ENCODE data around the gene LCOR.

Gene LCOR

GRCh38 chr10:96850113-96850512 is 18.0 kb downstream of the LCOR start:
- no peak overlapping the region for H3K4me3 Mint-ChIP-seq
- H3K4me1 Mint-ChIP-seq = peaks cover 18 to 49% of the 10 kb centered on the region in 2 donors
- no peak for DNase-seq
- no peaks in the 10 kb centered on the region for H3K27me3 Mint-ChIP-seq
- H3K9me3 Mint-ChIP-seq = no peaks in the 10 kb centered on the region
- H3K27ac Mint-ChIP-seq = no peak overlapping the region
- peaks cover 17 to 30% of the 10 kb centered on the region in 2 donors for H3K36me3 Mint-ChIP-seq
- no peak for ATAC-seq (replicated peaks)

- Mint-ChIP-seq H3K4me1 (peaks cover 21 to 54% of the 10 kb centered on the region in 2 donors), H3K27ac (no peak overlapping the region), H3K4me3 (no peak overlapping the region), H3K36me3 (peaks cover 19 to 33% of the 10 kb centered on the region in 2 donors), H3K9me3 (no peaks in the 10 kb centered on the region), H3K27me3 (no peaks in the 10 kb centered on the region)
- no peak for ATAC-seq (replicated peaks)
- DNase-seq = no peak
Observed at GRCh38 chr10:96850825-96851224, 18.7 kb downstream of the LCOR start.

GRCh38 chr10:96851281-96851680 is 19.2 kb downstream of the LCOR start:
- H3K27me3 Mint-ChIP-seq = no peaks in the 10 kb centered on the region
- peaks cover 20 to 34% of the 10 kb centered on the region in 2 donors for H3K36me3 Mint-ChIP-seq
- H3K9me3 Mint-ChIP-seq = no peaks in the 10 kb centered on the region
- H3K4me1 Mint-ChIP-seq = peaks cover 22 to 54% of the 10 kb centered on the region in 2 donors
- ATAC-seq (replicated peaks) (no peak), DNase-seq (no peak)
- H3K4me3 Mint-ChIP-seq = no peak overlapping the region
- no peak overlapping the region for H3K27ac Mint-ChIP-seq

- DNase-seq (no peak), ATAC-seq (replicated peaks) (peak in 1 of 2 donors; percentile 33)
- H3K36me3 Mint-ChIP-seq = peaks cover 18 to 54% of the 10 kb centered on the region in 2 donors
- peak overlapping the region; percentile 90 for H3K27ac Mint-ChIP-seq
- no peak overlapping the region for H3K4me3 Mint-ChIP-seq
- peaks cover 46 to 78% of the 10 kb centered on the region in 2 donors for H3K4me1 Mint-ChIP-seq
- H3K27me3 Mint-ChIP-seq = no peaks in the 10 kb centered on the region
- H3K9me3 Mint-ChIP-seq = no peaks in the 10 kb centered on the region
Observed at GRCh38 chr10:96856317-96856716, 24.2 kb downstream of the LCOR start.

GRCh38 chr10:96857301-96858012 is 25.4 kb downstream of the LCOR start:
- Mint-ChIP-seq H3K36me3 (peaks cover 23 to 61% of the 10 kb centered on the region in 2 donors), H3K9me3 (no peaks in the 10 kb centered on the region), H3K4me1 (peaks cover 50 to 82% of the 10 kb centered on the region in 2 donors), H3K27ac (peak overlapping the region; percentile 37), H3K27me3 (no peaks in the 10 kb centered on the region), H3K4me3 (peak overlapping the region; percentile 22 to 23)
- ATAC-seq (replicated peaks) (peak; percentile 5 to 8), DNase-seq (no peak)

GRCh38 chr10:96858038-96858705 is 26.1 kb downstream of the LCOR start:
- H3K4me1 Mint-ChIP-seq = peaks cover 49 to 89% of the 10 kb centered on the region in 2 donors
- H3K36me3 Mint-ChIP-seq = peaks cover 23 to 54% of the 10 kb centered on the region in 2 donors
- H3K27me3 Mint-ChIP-seq = no peaks in the 10 kb centered on the region
- DNase-seq (no peak), ATAC-seq (replicated peaks) (peak; percentile 83 to 88)
- H3K9me3 Mint-ChIP-seq = no peaks in the 10 kb centered on the region
- H3K27ac Mint-ChIP-seq = peak overlapping the region; percentile 60
- peak overlapping the region; percentile 22 to 23 for H3K4me3 Mint-ChIP-seq

GRCh38 chr10:96858706-96859050 is 26.6 kb downstream of the LCOR start:
- ATAC-seq (replicated peaks) (no peak), DNase-seq (no peak)
- H3K9me3 Mint-ChIP-seq = no peaks in the 10 kb centered on the region
- peaks cover 19 to 49% of the 10 kb centered on the region in 2 donors for H3K36me3 Mint-ChIP-seq
- peaks cover 52 to 92% of the 10 kb centered on the region in 2 donors for H3K4me1 Mint-ChIP-seq
- H3K4me3 Mint-ChIP-seq = no peak overlapping the region
- no peaks in the 10 kb centered on the region for H3K27me3 Mint-ChIP-seq
- H3K27ac Mint-ChIP-seq = no peak overlapping the region

GRCh38 chr10:96860631-96861277 is 28.7 kb downstream of the LCOR start:
- H3K27ac Mint-ChIP-seq = peak overlapping the region; percentile 25
- no peaks in the 10 kb centered on the region for H3K9me3 Mint-ChIP-seq
- H3K4me1 Mint-ChIP-seq = peaks cover 57 to 85% of the 10 kb centered on the region in 2 donors
- H3K36me3 Mint-ChIP-seq = peaks cover 21 to 44% of the 10 kb centered on the region in 2 donors
- ATAC-seq (replicated peaks) = peak in 1 of 2 donors; percentile 44
- H3K4me3 Mint-ChIP-seq = no peak overlapping the region
- DNase-seq = no peak
- H3K27me3 Mint-ChIP-seq = no peaks in the 10 kb centered on the region

- no peaks in the 10 kb centered on the region for H3K27me3 Mint-ChIP-seq
- no peaks in the 10 kb centered on the region for H3K9me3 Mint-ChIP-seq
- ATAC-seq (replicated peaks) (peak; percentile 95 to 98), DNase-seq (no peak)
- H3K4me3 Mint-ChIP-seq = peak overlapping the region; percentile 30 to 57
- H3K4me1 Mint-ChIP-seq = peaks cover 36 to 70% of the 10 kb centered on the region in 2 donors
- peaks cover 20 to 35% of the 10 kb centered on the region in 2 donors for H3K36me3 Mint-ChIP-seq
- peak overlapping the region; percentile 82 for H3K27ac Mint-ChIP-seq
Observed at GRCh38 chr10:96863922-96864543, 31.9 kb downstream of the LCOR start.

- Mint-ChIP-seq H3K36me3 (peaks cover 15 to 21% of the 10 kb centered on the region in 2 donors), H3K27me3 (no peaks in the 10 kb centered on the region), H3K9me3 (no peaks in the 10 kb centered on the region), H3K4me1 (peaks cover 33 to 75% of the 10 kb centered on the region in 2 donors), H3K27ac (peak overlapping the region; percentile 96), H3K4me3 (peak overlapping the region; percentile 47 to 65)
- ATAC-seq (replicated peaks) = peak; percentile 42 to 61
- no peak for DNase-seq
Observed at GRCh38 chr10:96873086-96873485, 41.0 kb downstream of the LCOR start.

- Mint-ChIP-seq H3K27ac (peak overlapping the region; percentile 96), H3K4me1 (peaks cover 36 to 74% of the 10 kb centered on the region in 2 donors), H3K4me3 (no peak overlapping the region), H3K27me3 (no peaks in the 10 kb centered on the region), H3K36me3 (peaks cover 18 to 25% of the 10 kb centered on the region in 2 donors), H3K9me3 (no peaks in the 10 kb centered on the region)
- DNase-seq = no peak
- ATAC-seq (replicated peaks) = no peak
Observed at GRCh38 chr10:96873756-96874467, 41.8 kb downstream of the LCOR start.

GRCh38 chr10:96878057-96878456 is 46.0 kb downstream of the LCOR start:
- Mint-ChIP-seq H3K4me1 (peaks cover 42 to 78% of the 10 kb centered on the region in 2 donors), H3K27me3 (no peaks in the 10 kb centered on the region), H3K4me3 (no peak overlapping the region), H3K36me3 (peaks cover 12 to 37% of the 10 kb centered on the region in 2 donors), H3K9me3 (no peaks in the 10 kb centered on the region), H3K27ac (peak overlapping the region; percentile 68)
- no peak for ATAC-seq (replicated peaks)
- no peak for DNase-seq

GRCh38 chr10:96880575-96880974 is 48.5 kb downstream of the LCOR start:
- H3K4me3 Mint-ChIP-seq = no peak overlapping the region
- ATAC-seq (replicated peaks) (no peak), DNase-seq (no peak)
- no peaks in the 10 kb centered on the region for H3K9me3 Mint-ChIP-seq
- H3K4me1 Mint-ChIP-seq = peaks cover 36 to 66% of the 10 kb centered on the region in 2 donors
- H3K27ac Mint-ChIP-seq = peak overlapping the region; percentile 67
- H3K27me3 Mint-ChIP-seq = no peaks in the 10 kb centered on the region
- H3K36me3 Mint-ChIP-seq = peaks cover 7 to 29% of the 10 kb centered on the region in 2 donors

Data from stimulated activated naive B cell treated with anti-CD40 and anti-IgM and Interleukin-4, amounts not matched to agents 10 μg/mL and 1 μg/mL and 100 μg/mL, for 72 hours (primary cell).